Choroid plexus epithelial cell (primary cell): ENCODE measurements around the gene ATP2B2.

Experiments used
- DNase-seq: peaks from one replicate; pipeline ENCODE4 v3.0.0-alpha.2; 2010; ENCODE audit warnings: low read depth
- H3K4me3 ChIP-seq: 2 replicates; pipeline ENCODE4 v1.5.1; 2011; ENCODE audit warnings: low read depth, mild to moderate bottlenecking, control low read depth, low read length, moderate library complexity
- TF ChIP-seq, protein P1 (sequence below): conservative IDR thresholded peaks from 2 replicates; pipeline ENCODE4 v1.5.1; 2011; ENCODE audit warnings: low read depth, mild to moderate bottlenecking, control low read depth, inconsistent platforms, low read length, moderate library complexity

Gene ATP2B2

GRCh38 chr3:10438902-10439610 is 66.3 kb downstream of the ATP2B2 start:
- TF ChIP-seq, protein P1, sequence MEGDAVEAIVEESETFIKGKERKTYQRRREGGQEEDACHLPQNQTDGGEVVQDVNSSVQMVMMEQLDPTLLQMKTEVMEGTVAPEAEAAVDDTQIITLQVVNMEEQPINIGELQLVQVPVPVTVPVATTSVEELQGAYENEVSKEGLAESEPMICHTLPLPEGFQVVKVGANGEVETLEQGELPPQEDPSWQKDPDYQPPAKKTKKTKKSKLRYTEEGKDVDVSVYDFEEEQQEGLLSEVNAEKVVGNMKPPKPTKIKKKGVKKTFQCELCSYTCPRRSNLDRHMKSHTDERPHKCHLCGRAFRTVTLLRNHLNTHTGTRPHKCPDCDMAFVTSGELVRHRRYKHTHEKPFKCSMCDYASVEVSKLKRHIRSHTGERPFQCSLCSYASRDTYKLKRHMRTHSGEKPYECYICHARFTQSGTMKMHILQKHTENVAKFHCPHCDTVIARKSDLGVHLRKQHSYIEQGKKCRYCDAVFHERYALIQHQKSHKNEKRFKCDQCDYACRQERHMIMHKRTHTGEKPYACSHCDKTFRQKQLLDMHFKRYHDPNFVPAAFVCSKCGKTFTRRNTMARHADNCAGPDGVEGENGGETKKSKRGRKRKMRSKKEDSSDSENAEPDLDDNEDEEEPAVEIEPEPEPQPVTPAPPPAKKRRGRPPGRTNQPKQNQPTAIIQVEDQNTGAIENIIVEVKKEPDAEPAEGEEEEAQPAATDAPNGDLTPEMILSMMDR: no peak
- DNase-seq: no peak

GRCh38 chr3:10437995-10438901 is 67.1 kb downstream of the ATP2B2 start:
- TF ChIP-seq, protein P1: no peak
- peak; percentile 88 for DNase-seq

More at GRCh38 chr3:10438902-10439610, 66.3 kb downstream of the ATP2B2 start:
- no peak overlapping the region for H3K4me3 ChIP-seq

GRCh38 chr3:10437272-10437994 is 68.0 kb downstream of the ATP2B2 start:
- TF ChIP-seq, protein P1: no peak
- DNase-seq: peak; percentile 74
- no peak overlapping the region for H3K4me3 ChIP-seq

More at GRCh38 chr3:10437995-10438901, 67.1 kb downstream of the ATP2B2 start:
- no peak overlapping the region for H3K4me3 ChIP-seq

- DNase-seq: no peak
- H3K4me3 ChIP-seq: no peak overlapping the region
- TF ChIP-seq, protein P1: no peak
Observed at GRCh38 chr3:10435850-10436249, 69.5 kb downstream of the ATP2B2 start.

DNA sequence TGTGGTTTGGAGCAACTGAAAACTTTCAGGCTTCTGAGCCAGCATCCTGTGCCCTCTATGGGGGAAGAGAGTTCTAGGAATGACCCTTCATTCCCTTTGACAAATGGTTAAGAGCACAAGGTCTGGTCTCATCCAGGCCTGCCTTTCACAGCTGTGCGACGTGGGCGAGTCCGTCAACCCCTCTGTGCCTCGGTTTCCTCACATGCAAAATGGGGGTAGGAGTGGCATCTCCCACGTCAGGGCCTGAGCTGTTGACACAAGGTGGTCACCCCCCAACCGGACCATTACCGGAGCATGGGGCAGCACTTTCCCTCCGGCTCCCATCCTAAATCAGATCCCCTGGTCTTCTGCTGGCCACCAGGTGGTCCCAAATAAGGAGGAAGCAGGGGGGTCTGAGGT is 70.4 kb downstream of the ATP2B2 start:
- DNase-seq: no peak
- H3K4me3 ChIP-seq: no peak overlapping the region
- TF ChIP-seq, protein P1: no peak

DNA sequence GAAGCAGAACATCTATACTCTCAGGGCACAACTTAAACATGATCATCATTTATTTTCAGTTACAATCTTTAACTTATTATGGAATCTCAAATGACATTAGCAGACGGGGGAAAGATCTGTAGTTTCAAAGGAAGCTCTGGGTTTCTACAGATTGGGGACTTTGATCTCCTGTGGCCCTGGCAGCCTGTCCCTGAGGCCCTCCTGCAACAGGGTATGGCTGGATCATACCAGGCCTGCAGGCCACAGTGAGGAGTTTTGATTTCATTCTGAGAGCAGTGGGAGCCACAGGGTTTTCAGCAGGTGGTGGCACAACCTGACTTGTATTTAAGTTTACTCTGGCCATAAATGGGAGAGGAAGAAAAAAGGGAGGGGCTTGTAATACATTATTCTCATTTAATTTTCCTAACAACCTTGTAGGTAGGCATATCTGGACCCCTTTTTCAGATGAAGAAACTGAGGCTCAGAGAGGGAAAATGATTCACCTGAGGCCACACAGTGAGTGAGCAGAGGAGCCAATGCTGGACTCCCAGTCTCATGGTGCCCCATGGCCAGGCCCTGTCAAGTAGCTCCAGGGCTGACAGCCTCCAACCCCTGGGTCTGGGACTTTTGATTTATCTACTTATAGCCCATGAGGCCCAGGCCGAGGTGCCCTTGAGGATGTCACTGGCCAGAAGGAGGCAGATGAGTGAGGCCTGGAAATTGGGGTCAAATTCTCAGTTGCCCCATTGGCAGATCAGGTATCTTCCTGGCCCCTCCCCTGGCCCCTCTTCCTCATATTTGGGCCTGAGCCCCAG is 71.0 kb downstream of the ATP2B2 start:
- DNase-seq: no peak
- TF ChIP-seq, protein P1: no peak
- H3K4me3 ChIP-seq: no peak overlapping the region
